Erythroblast (primary cell): ENCODE data around the gene PPP2R5C.

Source experiments
- GATA1 ChIP-seq: IDR thresholded peaks from 2 replicates; pipeline ENCODE4 v1.6.1; 2011; ENCODE audit warnings: low read depth, mild to moderate bottlenecking, control low read depth, low read length, moderate library complexity
- POLR2A ChIP-seq: IDR thresholded peaks from 2 replicates; pipeline ENCODE4 v1.6.1; 2011; ENCODE audit warnings: mild to moderate bottlenecking, low read length

DNA sequence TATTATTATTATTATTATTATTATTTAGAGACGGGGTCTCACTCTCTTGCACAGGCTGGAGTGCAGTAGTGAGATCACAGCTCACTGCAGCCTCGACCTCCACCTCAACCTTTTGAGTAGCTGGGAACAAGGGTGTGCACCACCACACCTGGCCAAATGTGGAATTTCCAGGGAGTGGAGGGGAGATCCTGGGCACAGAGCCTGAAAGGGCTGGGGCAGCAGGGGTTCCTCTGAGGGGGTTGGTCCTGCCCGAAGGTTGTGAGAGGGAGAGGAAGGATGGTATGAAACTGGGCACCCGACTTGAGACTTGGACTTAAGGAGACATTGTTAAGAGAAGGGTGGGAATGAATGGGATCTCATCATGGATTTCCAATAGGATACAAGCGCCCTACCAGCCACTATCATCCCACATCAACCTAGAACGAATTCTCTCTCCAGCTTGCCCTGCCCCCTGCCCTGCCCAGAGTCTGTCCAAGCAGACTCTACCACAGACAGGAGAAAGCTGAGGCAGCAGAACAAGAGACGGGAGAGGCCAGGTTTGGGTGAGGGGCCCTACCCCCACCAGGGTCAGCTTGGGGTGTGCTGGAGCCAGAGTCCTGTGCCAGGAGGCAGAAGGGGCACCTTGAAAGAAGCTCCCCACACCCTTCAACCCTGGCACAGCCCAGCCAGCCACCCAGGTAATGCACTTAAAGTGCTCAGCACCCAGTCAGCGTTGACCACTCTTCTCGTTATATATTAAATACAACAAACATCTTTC is 200.4 kb downstream of the PPP2R5C start:
- TF ChIP-seq POLR2A (no peak), GATA1 (no peak)
